ENCODE data around the gene S1PR2. TPM values are rescaled to one million over a fixed set of nuclear protein-coding genes. Genes with fewer than 3 reads are reported as not detected.
A peak's percentile ranks its signal among the peaks of the same experiment; 100 is the strongest.
"Not testable (repeated sequence)": the region's sequence is repeated elsewhere in the genome, so short reads cannot be mapped to it uniquely, and the experiment has no call there.

Gene S1PR2
- total RNA-seq, 1 donor: 44.6 TPM

- no peak for TF ChIP-seq CTCF (IDR thresholded peaks at IDR 0.05; ENCODE audit: insufficient read depth, low read length)
- H3K4me3 ChIP-seq (ENCODE audit: low read depth, low read length): no peak overlapping the region
- DNase-seq (ENCODE audit: low read depth): no peak
Measured at GRCh38 chr19:10254244-10254643, 23.1 kb upstream of the S1PR2 start.

GRCh38 chr19:10252707-10253106 is 21.6 kb upstream of the S1PR2 start:
- no peak for TF ChIP-seq CTCF (IDR thresholded peaks at IDR 0.05; ENCODE audit: insufficient read depth, low read length)
- no peak for DNase-seq (ENCODE audit: low read depth)
- H3K4me3 ChIP-seq (ENCODE audit: low read depth, low read length): peak overlapping the region; percentile 81

GRCh38 chr19:10251792-10252694 is 20.9 kb upstream of the S1PR2 start, which contains the start of gene MRPL4:
MRPL4 (plus strand) TSS chr19:10252214; CDS start chr19:10252254, 40 bp downstream.
- no peak for TF ChIP-seq CTCF (IDR thresholded peaks at IDR 0.05; ENCODE audit: insufficient read depth, low read length)
- H3K4me3 ChIP-seq (ENCODE audit: low read depth, low read length): peak within 1 kb of the TSS; percentile 81
- DNase-seq (ENCODE audit: low read depth): peak; percentile 99

- H3K4me3 ChIP-seq (ENCODE audit: low read depth, low read length): no peak overlapping the region
- no peak for DNase-seq (ENCODE audit: low read depth)
- no peak for TF ChIP-seq CTCF (IDR thresholded peaks at IDR 0.05; ENCODE audit: insufficient read depth, low read length)
Measured at GRCh38 chr19:10246511-10246910, 15.4 kb upstream of the S1PR2 start.

- no peak for DNase-seq (ENCODE audit: low read depth)
- H3K4me3 ChIP-seq (ENCODE audit: low read depth, low read length): no peak overlapping the region
- TF ChIP-seq CTCF (IDR thresholded peaks at IDR 0.05; ENCODE audit: insufficient read depth, low read length): no peak
Measured at GRCh38 chr19:10245189-10245939, 14.2 kb upstream of the S1PR2 start.

GRCh38 chr19:10243606-10244005 is 12.5 kb upstream of the S1PR2 start:
- no peak for TF ChIP-seq CTCF (IDR thresholded peaks at IDR 0.05; ENCODE audit: insufficient read depth, low read length)
- H3K4me3 ChIP-seq (ENCODE audit: low read depth, low read length): no peak overlapping the region
- no peak for DNase-seq (ENCODE audit: low read depth)

- not testable (repeated sequence) for DNase-seq (ENCODE audit: low read depth); H3K4me3 ChIP-seq (ENCODE audit: low read depth, low read length)
Measured at GRCh38 chr19:10241826-10242449, 10.8 kb upstream of the S1PR2 start.
